Stimulated activated CD8-positive, alpha-beta memory T cell treated with anti-CD3 and anti-CD28 coated beads, Interleukin-12 subunit alpha, Interleukin-12 subunit beta, amount 100 ng/mL, for 4 hours (primary cell): Measurements from ENCODE around the gene TMEM120B.

Experiments used
- DNase-seq: peaks from one replicate; pipeline ENCODE4 v3.0.0-alpha.2; 2020; ENCODE audit warnings: low read depth

Gene TMEM120B

DNA sequence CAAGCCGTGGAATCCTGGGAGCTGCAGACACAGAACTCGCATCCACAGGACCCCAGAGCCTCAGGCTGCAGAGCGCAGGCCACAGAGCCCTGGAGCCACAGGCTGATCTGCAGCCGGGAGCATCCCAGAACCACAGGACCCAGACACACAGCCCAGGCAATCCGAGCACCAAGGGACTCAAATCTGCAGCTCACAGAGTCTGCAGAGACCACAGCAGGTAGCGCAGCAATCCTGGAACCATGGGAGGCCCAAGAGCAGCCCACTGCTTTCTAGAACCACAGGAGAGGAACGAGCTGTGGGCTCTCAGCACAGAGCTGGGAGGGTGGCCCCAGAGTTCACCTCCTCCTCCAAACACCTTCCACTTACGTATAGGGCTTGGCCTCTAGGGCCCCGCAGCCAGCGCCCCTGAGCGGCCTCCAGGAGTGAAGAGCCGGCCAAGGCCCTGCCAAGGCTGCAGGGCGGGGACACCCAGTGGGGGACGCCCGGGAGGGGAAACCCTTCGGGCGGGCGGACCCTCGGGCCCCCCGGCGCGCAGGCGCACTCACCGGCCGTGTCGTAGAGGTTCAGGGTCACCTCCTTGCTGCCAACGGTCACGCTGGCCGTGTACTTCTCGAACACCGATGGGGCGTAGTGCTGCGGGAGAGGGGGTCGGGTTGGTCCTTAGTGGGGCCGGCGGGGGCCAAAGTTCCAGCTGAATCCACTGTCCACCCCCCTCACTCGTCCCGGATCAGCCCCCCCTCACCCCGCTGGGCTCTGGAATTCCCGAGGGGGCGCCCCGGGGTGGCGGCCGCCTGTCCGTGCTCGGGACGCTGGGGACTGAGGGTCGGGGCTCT is 80.3 kb downstream of the TMEM120B start:
- DNase-seq, result peak; percentile 45

DNA sequence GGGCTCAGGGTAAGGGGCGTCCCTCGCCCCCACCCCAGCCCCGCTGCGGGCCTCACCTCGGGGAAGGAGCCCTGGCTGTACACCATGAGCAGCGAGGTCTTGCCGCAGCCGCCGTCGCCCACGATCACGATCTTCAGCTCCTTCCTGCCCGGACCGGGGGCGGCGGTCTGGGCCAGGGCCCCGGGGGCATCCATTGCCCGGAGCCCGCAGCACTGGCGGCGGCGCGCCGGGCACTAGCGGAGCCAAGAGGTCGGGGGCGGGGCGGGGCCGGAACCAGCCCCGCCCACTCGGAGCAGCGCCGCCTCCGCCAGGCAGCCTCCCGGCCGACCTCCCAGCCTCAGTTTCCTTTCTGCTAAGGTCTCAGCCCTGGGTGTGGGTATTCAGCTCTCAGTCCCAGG is 80.9 kb downstream of the TMEM120B start, which contains the start of gene RHOF:
Gene RHOF, minus strand, starts transcription at position 249 of the 398 bp plus-strand sequence. Its CDS starts 55 bp downstream, at position 194.
- DNase-seq, result peak; percentile 56

DNA sequence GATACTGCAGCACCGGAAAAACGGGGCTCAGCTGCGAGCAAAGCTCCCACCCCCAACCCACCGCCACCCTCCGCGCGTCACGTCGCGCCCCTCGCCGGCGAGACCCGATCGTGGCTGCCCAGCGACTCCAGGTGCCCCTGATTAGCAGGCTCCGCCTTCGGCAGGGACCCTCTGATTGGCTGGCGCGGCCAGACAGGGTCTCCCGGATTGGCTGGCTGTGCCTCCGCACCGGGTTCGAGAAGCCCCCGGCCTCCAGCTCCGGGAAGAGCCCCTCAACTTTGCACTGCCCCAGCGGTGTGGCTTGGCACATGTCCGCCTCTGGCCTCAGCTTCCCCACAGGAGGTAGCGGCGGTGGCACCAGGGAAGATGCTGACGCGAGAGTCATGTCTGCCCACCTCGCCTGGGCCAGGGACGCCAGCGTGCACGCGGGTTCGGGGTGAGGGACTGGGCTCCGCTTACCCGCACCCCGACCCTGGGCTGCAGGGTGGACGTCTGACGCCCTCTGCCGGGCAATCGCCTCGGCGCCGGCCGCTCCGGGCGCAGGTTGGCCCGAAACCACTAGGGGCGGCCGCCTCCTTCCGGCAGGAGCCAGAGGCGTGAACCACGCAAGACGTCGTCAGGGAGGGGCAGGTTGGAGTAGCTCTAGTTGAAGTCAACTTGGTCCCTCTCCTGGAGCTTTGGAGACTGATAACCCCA is 81.4 kb downstream of the TMEM120B start:
- DNase-seq, result peak; percentile 95

DNA sequence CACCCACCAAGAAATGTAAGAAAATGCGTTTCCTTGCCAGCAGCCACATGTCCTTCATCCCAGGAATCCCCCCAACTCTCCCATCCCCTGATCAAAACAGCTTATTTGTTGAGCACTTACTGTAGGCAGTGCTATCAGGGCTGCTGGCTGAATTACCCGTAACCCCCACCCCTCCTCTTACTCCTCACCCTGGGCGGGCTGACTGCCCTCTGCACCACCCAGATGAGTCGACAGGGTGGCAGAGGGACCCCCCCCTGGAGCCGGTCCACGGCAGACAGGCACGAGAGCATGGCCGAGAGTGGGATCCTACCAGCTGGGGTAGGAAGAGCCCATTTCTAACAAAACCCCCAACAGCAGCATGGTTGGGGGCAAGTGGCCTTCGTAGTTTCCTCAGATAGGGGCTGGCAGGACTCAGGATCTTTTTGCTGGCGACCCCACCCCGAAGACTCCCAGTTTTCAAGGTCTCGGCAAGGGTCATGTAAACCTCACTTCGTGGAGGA is 82.0 kb downstream of the TMEM120B start:
- DNase-seq, result no peak

DNA sequence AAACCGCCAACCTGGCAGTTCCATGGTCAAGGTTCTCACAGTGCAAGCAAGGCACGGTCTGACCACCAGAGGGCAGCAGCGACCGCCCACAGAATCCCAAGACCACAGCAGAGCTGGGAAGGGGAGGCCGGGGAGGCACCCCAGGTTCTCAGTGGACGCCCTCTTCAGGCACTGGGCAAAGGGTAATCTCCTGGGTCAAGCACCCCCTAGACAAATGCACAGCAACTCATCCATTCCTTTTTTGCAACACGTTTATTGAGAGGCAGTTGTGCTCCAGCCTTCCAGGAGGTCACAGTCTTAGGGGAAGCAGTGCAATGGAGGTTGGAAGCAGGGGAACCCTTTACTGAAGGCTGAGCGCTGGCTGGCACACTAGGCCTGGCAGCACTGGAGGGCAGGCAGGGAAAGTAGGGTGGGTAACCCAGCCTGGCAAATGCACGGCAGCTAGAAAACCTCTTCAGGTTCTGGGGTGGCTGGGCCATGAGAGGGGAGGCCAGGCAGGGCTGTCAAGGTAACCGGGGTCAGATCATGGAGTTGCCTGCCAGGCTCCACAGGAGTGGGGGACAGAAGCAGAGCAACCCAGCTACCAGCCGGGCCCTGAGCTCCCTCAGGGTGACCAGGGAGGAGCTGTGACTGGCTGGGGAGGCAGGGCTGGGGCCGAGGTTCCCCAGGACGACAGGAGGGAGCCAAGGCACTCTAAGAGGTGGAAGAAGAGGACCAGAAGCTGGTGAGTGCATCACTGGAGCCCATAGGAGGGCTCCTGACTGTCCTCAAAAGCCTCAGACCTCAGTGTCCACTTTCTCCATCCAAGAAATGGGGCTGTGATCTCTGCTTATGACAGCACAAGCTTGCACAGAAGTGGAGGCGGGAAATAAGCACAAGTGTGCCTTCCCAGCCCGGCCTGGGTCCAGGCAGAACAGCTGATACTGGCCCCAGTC is 82.7 kb downstream of the TMEM120B start:
- DNase-seq, result peak; percentile 69

DNA sequence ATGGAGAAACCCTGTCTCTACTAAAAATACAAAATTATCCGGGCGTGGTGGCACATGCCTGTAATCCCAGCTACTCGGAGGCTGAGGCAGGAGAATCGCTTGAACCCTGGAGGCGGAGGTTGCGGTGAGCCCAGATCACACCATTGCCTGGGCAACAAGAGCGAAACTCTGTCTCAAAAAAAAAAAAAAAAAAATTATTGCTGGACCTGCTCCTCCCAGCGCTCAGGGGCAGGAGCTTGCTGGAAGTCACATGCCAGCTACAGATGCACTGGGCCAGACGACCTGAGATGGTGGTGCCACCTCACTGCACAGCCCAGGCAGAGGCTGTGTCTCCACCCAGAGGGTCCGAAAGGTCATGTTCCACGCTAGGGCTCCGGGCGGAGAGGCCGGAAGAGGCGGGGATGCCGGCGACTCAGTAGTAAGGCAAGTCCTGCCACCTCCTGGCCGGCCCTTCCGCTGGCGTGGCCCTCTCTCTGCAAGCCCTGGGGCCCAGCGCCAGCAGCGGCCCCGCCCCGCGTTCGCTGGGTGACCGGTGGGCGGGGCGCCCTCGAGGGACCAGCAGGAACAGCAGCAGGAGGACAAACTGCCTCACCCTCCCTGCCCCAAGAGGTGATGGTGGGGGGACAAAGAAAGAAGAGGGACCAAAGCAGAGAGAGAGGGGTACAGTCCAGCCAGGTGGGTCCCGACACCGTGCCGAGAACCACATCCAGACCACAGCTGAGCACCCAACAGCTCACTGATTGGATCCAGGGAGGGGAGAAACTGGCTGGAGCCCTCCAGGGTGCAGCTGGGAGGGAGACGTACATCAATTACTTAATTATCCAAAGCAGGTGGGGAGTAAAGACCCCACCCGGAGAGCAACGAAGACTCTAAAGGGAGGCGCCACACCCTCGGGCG is 84.6 kb downstream of the TMEM120B start:
- no peak for DNase-seq

DNA sequence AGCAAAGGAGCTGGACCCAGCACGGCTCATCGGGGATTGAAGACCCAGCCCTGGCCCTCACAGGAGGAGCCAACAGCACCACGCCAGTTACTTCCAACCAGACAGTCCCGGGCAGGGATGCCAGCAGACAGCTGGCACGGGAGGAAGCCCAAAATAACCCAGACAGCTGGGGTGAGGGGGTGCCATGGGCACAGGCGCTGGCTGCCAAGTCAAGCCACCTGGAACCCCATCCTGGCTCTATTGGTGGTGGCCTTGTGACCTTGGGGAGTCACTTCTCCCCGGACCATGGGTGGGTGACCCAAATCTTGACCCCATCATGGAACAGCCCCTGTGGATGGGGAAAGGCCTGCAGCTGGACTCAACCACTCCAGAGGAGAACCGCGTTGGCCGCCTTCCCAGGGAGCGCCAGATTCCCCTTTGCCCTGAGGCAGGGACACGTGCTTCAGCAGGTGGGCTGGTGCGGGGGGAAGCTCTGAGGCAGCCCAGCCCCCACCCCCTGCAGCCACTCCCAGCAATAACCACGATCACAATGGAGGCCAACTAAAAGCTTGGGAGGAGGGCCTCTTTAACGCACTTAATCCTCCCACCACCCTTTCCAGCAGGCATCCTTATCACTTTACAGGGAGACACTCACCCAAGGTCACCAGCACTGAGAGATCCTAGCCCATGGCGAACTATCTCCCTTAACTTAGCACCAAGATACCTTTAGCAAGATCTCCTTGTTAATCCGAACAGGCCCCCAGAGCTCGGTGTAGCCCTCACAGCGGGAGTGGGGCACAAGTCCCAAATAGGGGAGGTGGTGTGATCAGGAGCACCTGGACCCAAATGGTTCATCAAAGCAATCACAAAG is 85.6 kb downstream of the TMEM120B start:
- no peak for DNase-seq

DNA sequence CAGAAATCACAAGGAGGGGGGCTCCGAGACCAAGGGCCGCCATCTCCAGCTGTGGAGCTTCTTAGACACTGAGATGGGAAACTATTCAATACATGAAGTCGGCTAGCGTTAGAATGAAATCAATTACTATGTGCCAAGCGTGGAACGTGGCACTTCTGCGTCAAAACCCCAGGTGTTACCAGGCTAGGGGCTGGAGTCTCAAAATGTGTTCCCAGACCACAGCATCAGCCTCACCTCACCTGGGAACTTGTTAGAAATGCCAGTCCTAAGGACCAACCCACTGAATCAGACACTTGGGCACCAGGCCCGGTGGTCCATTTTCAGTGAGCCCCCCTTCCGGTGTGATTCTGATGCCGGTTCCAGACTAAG is 86.2 kb downstream of the TMEM120B start:
- DNase-seq, result no peak

DNA sequence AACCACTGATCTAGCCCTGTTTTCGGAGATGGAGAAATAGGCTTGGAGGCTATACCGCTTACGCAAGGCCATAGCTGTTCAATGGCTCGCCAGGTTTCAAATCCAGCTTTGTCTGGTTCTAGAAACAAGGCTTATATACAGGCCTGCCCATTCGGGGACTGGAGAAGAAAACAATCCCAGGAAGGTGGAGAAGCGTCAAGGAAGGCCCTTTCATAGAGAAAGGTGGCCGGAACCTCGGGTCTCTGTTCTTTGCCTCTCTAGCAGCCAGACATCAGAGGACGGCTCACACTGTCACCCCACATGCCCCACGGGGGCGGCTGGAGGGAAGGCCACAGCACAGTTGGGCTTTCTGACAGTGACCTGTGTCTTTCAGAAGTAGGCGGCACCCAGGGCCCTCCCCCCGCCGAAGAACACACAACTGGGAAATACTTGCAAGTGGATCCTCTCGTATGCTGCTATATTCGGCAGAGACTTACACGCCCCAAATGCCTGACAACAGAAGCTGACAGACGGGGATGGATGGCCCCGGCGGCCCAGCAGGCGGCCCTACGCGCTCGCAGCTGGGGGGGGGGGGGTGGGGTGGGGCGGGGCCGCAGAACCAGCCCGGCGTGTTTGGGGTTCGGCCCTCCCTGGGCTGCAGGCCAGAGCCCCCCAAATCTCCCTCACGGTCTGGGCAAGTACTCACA is 86.7 kb downstream of the TMEM120B start:
- DNase-seq, result no peak

DNA sequence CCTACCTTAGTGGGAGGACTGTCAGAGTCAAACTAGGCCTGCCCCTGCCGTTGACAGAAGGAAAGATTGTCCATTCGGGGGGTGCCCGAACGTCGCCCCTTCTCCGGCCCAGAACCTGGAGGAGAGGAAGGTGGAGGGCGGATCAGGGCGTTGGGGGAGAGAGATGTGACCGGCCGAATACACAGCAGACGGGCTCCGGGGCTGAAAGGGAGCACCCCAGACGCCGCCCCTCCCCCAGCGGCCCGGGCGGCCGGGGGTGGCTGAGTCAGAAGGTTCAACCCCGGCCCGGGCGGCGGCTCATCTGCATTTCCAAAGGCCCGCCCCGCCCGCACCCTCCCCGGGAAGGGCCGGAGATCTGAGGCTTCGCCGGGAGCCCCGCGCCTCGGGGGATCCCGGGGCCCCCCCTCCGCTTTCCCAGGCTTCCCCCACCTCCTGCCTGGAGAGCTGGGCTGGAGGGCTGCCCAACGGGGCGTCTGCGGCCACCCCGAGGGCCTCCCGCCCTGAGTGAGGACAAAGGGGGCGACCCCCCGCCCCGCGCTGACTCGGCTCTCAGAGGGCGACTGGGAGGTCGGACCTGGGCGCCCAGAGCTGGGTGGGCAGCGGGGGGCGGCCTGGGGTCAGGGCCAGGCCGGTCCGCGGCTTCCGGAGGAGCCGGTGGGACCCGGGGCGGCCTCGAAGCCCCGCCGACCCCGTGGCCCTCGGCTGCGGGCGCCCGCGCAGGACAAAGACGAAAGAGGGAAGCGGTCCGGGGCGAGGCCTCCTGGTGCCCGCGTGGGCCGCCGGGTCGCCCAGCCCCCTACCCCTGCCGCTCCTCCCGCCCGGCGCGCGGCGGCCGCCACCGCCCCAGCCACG is 87.5 kb downstream of the TMEM120B start:
- peak; percentile 70 for DNase-seq

DNA sequence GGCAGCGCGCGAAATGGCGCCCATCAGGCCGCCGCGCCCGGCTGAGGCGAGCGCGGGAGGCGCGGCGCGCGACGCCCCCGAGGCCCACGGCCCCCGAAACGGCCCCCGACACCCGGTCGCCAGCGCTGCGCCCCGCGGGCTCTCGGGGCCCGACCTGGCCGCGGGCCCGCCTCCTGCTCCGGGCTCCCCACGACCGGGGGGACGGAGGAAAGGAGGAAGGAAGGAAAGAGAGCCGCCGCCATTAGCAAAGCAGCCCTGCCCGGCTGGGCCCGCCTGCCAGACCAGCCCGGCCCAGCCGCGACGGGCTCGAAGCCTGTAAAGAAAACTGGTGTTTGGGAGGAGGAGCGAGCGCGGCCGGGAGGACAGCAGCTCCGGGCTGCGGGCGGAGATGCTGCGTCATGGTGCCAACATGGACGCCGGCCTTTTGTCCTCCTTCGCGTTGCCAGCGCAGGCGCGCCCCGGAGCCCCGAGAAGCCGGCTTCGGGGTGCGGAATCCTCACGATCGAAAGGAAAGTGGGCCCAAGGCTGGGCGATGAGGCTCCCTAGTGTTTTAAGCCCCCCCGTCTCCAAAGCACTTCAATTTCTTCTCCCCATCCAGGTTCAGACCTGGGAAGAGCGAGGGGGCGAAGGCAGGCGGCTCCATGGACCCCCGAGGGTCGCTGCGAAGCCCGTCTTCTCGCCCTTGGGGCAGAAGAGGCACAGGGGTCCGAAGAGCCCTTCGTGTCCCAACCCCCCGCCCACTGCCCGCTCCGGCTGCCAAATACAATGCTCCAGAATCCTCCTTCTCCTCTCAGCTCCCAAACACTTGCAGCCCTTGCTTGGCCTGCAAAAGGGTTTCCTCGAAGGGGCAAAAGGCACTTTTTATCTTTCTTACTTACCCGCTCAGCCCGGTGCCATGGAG is 88.4 kb downstream of the TMEM120B start:
- peak; percentile 61 for DNase-seq

DNA sequence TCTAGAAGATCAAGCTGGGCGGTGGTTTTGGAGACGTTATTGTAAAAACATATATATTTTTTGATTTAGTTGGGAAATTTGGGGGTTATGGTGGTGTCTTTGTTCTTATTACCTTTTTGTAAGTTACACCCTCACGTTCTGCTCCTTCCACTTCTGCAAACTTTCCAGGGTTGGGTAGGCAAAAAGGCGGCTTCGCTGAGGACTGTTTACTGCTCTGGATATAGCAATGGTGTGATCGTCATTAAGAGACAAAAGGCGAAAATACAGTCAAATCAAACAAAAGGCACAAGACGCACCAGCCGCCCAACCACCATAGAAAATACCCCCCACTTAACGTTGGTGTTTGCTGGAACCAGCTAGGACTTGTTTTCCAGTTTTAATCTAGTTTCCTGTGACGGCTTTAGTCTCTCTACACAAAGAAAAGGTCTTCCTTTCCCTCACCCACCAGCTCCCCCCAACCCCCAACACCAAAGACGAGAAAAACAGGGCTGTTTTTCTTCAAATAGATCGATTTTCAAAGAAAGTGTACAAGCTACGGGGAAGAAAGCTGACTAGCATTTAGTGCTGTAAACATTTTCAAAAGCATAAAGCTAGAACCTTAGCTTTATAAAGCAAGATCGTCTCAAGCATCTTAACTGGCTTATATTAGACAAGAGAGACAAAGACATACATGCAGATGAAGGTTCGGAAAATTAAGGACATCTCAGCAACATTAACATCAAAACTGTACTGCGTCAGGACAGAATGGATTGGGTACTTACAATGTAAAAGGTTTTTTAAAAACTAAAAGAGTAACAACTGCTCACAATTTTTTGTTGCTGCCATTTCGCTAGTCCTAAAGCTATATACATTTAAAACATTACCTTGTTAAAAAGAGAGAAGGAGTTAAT is 89.3 kb downstream of the TMEM120B start:
- no peak for DNase-seq

DNA sequence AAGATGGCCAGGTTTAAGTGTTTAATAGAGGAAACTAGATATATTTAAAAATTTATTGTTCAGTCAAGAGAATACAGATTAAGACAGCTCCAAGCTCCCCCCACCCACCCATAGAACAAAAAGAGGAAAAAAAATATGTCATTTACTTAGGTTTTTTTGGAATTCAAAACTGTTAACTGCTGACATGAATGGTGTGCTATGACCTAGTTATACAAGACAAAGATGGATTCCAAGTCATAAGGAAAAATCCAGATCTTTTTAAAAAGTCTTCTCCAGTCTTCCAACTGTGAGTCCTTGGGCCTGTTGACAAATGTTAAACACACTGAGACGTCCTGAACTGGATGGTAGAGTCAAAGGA is 89.9 kb downstream of the TMEM120B start:
- no peak for DNase-seq

DNA sequence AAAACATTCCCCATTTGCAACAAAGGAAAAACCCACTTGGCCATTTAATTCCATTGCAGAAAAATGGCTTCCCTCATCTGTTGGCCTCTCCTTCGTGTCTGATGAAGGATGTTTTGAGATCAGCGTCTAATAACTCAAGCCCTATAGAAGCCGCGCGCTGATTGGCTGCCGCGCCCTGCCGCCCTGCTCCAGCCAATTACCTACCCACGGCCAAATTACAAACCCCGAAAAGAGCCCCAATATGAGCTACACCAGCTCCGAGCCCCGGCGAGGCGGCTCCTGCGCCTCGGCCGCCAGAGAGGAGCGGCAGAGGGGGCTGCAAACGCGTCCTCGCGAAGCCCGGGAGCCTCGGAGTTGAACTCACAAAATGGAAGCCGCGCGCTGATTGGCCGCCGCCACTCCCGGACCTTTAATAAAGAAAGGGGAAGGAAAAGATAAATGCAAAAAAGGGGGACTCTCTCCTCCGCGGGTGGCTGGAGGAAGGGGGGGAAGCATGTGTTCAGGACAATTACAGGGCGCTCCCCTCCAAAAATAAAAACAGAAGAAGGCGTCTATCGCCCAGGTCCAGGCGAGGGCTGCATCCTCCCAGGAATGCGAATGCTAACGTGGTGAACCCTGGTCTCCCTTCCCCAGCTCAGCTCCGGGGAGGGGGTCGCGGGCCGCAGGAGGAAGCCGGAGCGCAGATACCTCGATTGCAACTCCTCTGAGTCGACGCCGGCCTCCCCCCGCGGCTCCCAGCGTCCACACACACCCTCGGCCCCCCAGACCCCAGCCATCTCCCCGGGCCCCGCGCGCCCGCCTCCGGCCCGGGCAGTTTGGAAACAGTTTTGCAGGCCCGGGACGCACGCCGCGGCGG is 90.5 kb downstream of the TMEM120B start:
- DNase-seq, result peak; percentile 71

DNA sequence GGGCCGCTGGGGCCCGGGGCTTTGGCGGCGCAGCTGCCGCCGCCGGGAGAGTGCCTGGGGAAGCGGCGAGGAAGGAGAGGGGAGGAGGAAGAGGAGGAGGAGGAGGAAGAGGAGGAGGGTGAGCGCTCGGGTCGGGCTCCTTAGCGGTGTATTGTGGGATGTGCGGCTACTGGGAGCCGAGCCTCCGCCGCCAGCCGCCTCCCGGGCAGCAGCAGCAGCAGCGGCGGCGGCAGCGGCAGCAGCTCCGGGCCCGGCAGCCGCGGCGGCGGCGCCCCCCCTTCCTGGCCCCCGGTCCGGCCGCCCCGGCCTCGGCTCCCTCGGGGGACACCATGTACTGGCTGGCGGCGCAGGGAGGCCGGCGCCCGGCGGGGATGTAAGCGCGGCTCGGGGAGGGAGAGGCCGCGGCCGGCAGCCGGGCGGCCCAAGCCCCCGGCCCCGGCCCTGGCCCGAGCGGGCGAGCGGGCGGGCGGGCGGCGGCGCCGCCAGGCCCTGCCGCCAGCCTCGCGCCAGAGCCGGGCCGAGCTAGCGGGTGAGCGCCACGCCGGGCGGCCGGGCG is 91.4 kb downstream of the TMEM120B start, which contains the start of gene SETD1B:
Gene SETD1B, plus strand, starts transcription at position 149 of the 556 bp plus-strand sequence. CDS start 729 bp downstream, outside the sequence.
- DNase-seq, result no peak
